GM19043 (cell line): Measurements from ENCODE around the gene P4HA2.
A peak's percentile ranks its signal among the peaks of the same experiment; 100 is the strongest.

ENCODE experiments used
- ATAC-seq: cut with Tn5 transposase; IDR thresholded peaks from one replicate; pipeline ENCODE4 v1.9.1; 2021; ENCODE audit warnings: low read depth; ENCODE audit not compliant: unreplicated experiment

Gene P4HA2

DNA sequence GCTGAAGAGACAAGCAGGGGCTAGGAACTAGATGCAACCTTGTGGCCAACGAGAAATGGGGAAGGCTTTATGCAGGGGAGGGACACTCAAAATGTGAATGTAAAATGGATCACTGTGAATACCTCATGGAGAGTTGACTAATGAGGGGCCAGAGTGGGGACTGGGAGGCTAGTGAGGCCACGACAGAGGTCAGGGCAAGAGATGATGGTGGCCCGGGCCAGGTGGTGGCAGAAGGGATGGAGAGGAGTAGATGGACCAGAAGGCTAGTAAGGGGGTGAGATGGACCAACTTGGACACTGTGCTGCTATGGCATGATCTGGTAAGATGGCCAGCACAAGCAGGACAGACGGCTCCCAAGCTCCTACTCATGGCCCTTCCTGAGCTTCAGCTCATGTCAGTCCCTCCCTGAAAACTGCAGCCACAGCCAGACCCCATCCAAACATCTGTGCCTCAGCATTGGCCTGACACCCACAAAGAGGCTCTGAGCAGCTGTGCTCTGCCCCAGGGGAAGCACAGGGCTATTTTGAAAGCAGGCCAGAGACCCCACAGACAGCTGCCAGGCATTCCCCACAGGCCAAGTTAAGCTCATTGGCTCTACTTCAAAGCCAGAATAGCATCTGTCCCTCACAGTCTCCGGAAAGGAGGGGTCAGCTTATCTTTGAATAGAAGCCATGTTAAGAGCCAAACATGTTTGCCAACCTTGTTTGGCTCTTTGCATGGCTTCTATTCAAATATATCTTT lies 22.1 kb downstream of the P4HA2 start:
- ATAC-seq, result no peak

DNA sequence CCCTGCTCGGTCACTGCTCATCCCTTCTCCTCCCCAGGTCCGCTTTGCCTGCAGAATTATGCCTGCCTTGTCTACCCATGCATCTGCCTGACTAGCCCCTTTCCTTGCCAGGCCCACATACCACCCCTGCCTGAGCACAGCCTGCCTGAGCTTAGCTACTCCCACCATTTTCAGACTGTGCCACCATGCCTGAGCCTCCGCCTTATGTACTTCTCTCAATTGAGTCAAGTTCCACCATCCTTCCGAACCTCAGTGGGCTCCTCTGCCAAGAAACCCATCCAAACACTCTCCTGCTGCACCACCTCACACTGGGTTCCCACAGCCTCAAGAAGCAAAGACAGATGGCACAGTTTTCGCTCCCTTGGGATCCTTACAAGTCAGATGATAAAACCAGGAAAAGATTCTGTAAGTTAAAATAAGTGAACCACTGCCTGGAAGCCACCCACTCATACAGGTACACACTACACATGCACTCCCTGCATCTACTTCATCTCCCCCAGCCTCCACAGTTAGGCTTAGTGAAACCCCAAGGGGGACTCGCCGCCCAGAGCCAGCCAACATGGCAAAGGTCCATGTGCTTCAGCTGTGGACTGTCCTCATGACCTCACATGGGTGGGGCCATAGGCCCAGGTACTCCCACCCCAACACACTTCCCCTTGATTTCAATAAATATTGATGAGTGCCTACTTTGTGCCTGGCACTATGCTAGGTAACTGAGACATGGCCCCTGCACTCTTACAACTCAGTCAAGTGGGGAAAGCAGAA lies 23.1 kb downstream of the P4HA2 start:
- no peak for ATAC-seq

GRCh38 chr5:132203916-132204315 lies 23.7 kb downstream of the P4HA2 start:
- ATAC-seq, result no peak

GRCh38 chr5:132203464-132203818 lies 24.2 kb downstream of the P4HA2 start:
- no peak for ATAC-seq

- ATAC-seq, result no peak
Measured at GRCh38 chr5:132202711-132203463, 24.8 kb downstream of the P4HA2 start.

DNA sequence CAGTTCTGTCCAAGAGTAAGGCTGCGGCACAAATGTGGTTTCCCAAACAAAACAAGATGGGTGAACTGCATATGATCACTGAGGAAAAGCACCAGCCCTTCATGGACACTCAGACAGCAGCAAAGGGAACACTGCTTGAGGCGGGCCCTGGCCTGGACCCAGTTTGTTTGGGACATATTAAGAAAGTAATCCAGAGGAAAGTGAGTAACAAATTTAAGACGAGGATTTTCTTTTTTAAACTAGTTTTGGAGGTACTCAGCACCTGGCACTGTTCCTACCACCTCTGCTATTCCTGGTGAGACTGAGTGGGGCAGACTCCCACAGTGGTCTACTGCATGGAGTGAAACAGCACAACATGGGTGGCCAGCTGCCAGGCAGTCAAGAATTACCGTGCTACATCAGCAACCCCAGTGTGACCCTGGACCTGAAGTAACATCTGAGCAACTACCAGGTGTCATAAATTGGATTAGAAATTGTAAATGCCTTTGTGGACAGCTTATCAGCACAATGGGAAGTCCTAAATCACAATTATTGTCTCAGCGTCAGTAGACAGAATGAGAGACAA lies 28.5 kb downstream of the P4HA2 start:
- no peak for ATAC-seq

DNA sequence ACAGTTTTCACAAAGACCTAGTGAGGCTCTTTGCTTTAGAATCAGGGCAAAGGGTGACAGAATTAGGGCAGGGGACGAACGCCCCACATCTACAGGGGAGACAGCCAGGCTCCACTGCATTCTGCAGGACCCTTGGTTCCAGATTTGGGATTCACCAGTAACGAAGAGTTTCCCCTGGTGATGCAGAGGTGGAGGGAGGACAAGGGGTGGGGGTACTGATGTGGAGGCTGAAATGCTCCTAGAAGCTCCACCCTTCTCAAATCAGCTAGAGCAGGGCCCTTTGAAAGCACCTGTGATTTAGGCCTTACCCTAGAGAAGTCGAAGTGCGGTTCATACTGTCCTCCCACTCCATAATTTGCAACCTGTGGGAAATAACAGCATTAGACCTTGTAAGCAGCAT lies 29.1 kb downstream of the P4HA2 start:
- no peak for ATAC-seq

- no peak for ATAC-seq
Measured at GRCh38 chr5:132195727-132196126, 31.9 kb downstream of the P4HA2 start.

DNA sequence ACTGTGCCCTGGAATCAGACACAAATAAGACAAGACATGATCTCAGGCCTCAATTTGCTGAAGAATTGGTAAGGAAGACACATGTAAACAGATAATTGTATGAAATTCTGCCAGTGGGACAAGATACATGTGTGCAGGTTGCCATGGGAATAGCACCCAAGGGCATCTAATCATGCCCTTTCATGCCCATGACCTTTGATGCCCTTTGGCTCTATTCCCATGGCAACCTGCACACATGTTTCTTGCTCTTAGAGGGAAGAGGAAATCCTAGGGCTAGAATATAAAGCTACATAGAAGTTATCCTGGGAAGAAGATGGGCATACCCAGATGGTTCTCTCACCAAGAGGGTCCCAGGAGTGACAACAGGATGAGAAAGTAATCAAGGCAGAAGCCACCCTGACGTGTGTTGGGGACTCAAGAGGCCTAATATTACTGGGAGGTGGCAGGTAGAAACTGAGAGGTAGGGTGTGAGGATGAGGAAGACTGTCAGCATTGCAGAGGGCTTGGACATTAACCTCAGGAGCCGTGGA lies 34.4 kb downstream of the P4HA2 start:
- ATAC-seq, result no peak

DNA sequence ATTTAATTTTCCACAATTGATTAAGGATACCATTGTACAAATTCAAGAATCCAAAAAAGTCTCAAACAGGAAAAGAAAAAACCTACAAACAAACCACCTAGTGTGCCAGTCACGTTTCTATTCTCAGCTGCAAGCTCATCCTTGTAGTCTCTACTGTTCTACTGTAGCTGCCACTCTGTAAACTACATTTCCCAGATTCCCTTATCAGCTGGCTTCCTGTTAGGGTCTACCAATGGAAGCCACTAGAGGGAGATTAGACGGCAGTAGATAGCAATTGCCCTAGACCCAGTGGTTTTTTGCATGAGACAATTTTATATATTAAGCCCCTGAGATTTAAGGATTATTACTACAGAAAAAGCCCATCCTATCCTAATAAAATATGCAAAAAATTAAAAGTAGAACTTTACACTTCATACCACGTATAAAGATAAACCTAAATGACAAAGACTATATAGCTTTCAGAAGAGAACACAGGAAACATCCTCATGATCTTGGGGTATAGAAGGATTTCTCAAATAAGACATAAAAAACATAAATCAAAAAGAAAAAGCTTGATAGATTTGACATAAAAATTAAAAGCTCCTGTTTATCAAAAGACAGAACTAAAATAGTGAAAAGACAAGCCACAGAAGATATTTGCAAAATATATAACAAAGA lies 37.4 kb downstream of the P4HA2 start:
- peak; percentile 82 for ATAC-seq

GRCh38 chr5:132184588-132184987 lies 43.1 kb downstream of the P4HA2 start:
- no peak for ATAC-seq

GRCh38 chr5:132183723-132184122 lies 43.9 kb downstream of the P4HA2 start:
- ATAC-seq, result no peak

DNA sequence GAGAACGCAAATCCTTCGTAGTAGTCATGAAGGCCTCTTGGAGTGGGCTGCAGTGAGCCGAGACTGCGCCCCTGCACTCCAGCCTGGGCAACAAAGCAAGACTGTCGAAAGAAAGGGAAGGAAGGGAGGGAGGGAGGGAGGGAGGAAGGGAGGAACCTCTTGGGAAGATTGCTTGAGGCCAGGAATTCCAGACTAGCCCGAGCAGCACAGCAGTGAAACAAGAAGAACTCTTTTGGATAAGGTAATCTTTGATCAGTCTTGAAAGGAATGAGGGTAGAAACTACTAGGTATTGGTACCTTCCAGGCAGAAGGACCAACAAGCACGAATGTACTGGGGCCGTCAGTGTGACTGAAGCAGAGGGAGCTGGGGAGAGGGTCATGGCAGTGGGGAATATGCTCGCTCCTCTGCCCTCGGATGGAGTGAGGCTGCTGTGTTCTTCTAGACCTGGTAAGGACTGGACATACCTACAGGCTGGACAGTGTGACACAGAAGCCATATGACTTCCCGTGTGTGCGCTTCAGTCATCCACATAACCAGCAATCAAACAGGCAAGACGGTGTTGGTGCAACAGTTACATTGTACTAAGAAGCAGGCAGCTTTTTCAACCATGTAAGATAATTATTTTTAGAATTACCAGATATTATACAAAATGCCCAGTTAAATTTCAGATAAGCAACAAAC lies 45.2 kb downstream of the P4HA2 start:
- no peak for ATAC-seq

DNA sequence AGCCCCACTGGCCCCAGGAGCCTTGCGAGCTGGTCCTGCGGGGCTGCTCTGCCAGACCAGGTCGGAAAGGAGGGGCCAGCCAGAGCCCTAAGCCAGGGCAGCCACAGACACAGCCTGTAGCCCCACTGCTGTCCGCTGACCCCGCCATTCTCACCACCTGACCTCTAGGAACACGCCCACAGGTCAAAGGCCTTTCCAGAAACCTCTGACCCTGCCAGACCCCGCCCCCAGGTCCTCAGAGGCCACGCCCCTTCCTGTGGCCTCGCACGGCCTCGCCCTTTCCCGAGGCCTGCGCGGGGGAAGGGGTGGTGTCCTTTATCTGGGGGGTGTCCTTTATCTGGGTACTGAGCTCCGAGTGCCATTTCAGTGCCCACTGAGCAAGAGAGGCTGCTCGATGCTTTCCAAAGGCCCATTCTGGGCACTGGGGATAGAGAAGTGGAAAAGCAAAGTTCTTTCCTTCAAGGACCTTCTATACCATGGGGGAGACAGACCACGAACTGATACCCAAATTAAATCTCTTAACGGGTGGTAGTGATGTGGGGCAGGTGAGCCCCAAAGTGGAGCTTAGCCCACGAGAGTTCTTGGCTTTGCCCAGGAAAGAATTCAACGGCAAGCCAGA lies 46.5 kb downstream of the P4HA2 start:
- ATAC-seq, result no peak

DNA sequence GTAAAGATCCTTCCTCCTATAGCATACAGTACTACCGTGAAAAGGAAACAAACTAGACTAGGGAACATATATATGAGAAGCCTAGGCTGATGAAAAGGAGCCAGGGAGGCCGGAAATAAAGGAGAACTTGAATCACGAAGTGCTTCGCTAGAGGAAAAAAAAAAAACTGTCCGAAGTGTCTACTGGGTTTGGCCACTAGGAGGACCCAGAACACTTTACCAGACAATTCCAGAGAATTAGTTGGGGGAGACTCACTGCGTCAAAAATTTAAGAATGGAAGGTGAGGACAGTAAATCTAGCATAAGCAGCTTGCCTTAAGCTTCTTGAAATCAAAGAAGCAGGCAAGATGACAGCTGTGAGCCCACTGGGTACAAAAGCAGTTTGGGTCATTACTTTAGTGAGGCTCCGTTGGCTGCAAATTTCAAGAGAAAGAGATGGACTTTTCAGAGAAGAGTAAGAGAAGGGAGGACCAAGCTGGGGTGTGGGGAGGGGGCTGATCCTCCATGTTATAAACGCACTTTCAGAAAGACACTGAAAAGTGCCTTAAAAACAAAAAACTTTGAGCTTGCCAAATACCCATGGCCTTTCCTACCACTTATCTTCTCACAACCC lies 47.4 kb downstream of the P4HA2 start:
- no peak for ATAC-seq

- no peak for ATAC-seq
Measured at GRCh38 chr5:132179405-132179804, 48.2 kb downstream of the P4HA2 start.

DNA sequence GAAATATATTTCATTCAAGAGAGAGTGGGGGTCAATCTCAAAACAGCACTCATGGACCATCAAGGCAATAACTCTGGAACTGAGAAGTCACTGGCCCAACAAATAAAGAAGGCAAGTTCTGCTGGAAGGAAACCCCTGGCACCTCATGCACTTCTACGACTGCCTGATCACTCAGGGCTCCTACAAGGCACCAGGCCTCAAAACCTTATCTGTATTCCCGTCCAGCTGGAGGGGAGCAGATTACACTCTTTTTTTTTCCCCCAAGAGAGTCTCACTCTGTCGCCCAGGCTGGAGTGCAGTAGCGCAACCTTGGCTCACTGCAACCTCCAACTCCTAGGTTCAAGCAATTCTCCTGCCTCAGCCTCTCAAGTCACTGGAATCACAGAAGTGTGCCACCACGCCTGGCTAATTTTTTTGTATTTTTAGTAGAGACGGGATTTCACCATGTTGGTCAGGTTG lies 49.9 kb downstream of the P4HA2 start:
- ATAC-seq, result no peak

DNA sequence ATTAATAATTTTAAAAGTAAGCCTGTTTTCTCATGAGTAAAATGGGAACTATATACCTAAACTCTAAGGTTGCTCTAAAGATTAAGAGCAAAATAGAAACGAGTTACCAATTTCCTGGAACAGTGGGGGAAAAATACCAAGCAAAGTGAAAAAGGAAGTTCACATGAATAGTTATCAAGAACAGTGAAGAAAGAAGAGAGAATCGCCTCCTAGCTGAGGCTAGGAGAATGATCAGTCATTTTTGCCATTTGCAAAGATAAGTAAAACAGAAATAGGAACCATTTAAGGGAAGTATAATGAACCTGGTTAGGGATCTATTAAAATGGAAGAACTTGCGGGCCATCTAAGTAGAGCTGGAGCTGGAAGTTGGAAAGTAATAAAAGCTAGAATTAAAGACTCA lies 50.7 kb downstream of the P4HA2 start:
- ATAC-seq, result peak; percentile 47

- no peak for ATAC-seq
Measured at GRCh38 chr5:132176521-132176945, 51.1 kb downstream of the P4HA2 start.
